ENCODE results near the gene SHANK1. TPM values are rescaled to one million over a fixed set of nuclear protein-coding genes. Genes with fewer than 3 reads are reported as not detected.

The SHANK1 gene
- total RNA-seq, 2 experiments from 2014 or later: 0.03 to 13.1 TPM

- Histone ChIP-seq H4K20me1 (ENCODE audit: insufficient read depth, low read length) (no peaks in the 10 kb centered on the region), H3K9me3 (ENCODE audit: low read length) (no peaks in the 10 kb centered on the region), H3K9me2 (ENCODE audit: insufficient read depth, low read length) (no peaks in the 10 kb centered on the region), H3K4me1 (ENCODE audit: insufficient read depth, low read length, poor library complexity, severe bottlenecking) (peaks cover 14% of the 10 kb centered on the region), H3K79me2 (ENCODE audit: insufficient read depth, low read depth, low read length) (no peaks in the 10 kb centered on the region), H3K27ac (ENCODE audit: low read depth, low read length, poor library complexity, severe bottlenecking) (no peak overlapping the region), H2AFZ (ENCODE audit: low read length) (no peak overlapping the region), H3K4me2 (ENCODE audit: low read length) (no peak overlapping the region), H3K36me3 (ENCODE audit: insufficient read depth, low read length) (no peaks in the 10 kb centered on the region), H3K4me3 (ENCODE audit: low read depth, low read length, poor library complexity, severe bottlenecking) (no peak overlapping the region)
- ChIA-PET POLR2A (no interaction called here), CTCF (ENCODE audit: unreplicated experiment) (no interaction called here)
- TF ChIP-seq EZH2phosphoT487 (IDR thresholded peaks at IDR 0.05; ENCODE audit: borderline replicate concordance, low read depth, low read length) (no peak), CTCF (conservative IDR thresholded peaks at IDR 0.05; ENCODE audit: low read length) (no peak)
- DNase-seq (ENCODE audit: low spot score): no peak
- no TSS peak for BruUV-seq (replicated peaks)
- intact Hi-C loops (cut with micrococcal nuclease; ENCODE audit: unreplicated experiment): no loop called here
Measured at GRCh38 chr19:50644315-50644915, 75.2 kb downstream of the SHANK1 start.

GRCh38 chr19:50640368-50640767 lies 79.2 kb downstream of the SHANK1 start:
- intact Hi-C loops (cut with micrococcal nuclease; ENCODE audit: unreplicated experiment): no loop called here
- H3K79me2 ChIP-seq (ENCODE audit: insufficient read depth, low read depth, low read length): no peaks in the 10 kb centered on the region
- H4K20me1 ChIP-seq (ENCODE audit: insufficient read depth, low read length): no peaks in the 10 kb centered on the region
- H3K9me2 ChIP-seq (ENCODE audit: insufficient read depth, low read length): no peaks in the 10 kb centered on the region
- no peak for DNase-seq (ENCODE audit: low spot score)
- no peaks in the 10 kb centered on the region for H3K4me1 ChIP-seq (ENCODE audit: insufficient read depth, low read length, poor library complexity, severe bottlenecking)
- BruUV-seq (replicated peaks): no TSS peak
- CTCF ChIA-PET (ENCODE audit: unreplicated experiment): no interaction called here
- no peak overlapping the region for H3K27ac ChIP-seq (ENCODE audit: low read depth, low read length, poor library complexity, severe bottlenecking)
- no peaks in the 10 kb centered on the region for H3K36me3 ChIP-seq (ENCODE audit: insufficient read depth, low read length)
- TF ChIP-seq EZH2phosphoT487 (IDR thresholded peaks at IDR 0.05; ENCODE audit: borderline replicate concordance, low read depth, low read length): no peak
- no peak for TF ChIP-seq CTCF (conservative IDR thresholded peaks at IDR 0.05; ENCODE audit: low read length)
- no peak overlapping the region for H2AFZ ChIP-seq (ENCODE audit: low read length)
- no peaks in the 10 kb centered on the region for H3K9me3 ChIP-seq (ENCODE audit: low read length)
- no peak overlapping the region for H3K4me3 ChIP-seq (ENCODE audit: low read depth, low read length, poor library complexity, severe bottlenecking)
- no peak overlapping the region for H3K4me2 ChIP-seq (ENCODE audit: low read length)
- POLR2A ChIA-PET: no interaction called here

DNA sequence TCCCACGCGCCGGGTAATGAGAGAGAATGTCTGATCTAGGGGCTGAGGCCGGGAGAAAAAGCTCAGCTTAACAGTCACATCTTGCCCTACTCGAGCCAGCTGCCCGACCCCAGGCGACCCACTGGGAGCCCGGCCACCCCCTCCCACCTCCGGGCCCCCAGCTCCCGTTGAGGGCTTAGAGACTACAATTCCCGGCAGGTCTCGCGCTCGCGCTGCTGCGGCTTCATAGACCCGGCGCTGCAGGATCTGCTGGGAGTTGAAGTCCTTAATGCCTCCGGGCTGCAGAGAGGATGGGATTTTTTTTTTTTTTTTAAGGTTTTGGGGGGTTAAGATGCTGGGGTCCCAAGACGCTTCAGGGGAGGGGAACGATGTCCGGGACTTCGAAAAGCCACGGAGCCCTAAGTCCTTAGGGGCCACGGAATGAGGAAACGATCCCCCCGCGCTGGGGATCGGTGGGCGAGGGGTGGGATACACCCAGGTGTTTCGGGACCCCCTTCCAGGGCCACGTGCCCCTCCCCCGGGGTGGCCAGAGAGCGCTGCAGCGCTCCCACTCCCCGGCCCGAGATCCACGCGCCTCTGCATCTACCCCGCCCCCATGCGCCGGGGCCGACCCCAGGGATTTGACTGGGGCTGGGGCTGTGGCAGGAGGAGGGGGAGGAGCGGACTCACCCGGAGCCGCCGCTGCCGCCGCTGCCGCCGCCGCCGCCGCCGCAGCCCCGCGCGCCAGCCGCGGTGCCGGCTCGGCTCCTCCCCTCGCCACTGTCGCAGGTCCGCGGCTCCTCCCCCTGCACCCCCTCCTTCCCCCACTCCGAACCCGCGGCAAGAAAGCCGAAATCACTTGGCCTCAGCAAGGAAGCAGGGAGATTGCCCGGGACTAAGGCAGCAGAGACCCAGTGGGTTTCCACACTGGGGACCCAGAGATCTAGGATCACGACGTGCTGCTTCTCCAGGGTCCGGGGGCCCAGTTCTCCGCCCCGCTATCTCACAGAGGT lies 80.2 kb downstream of the SHANK1 start, which contains the start of gene SYT3:
Gene SYT3, minus strand, starts transcription at position 761 of the 992 bp plus-strand sequence. CDS start 2,470 bp downstream, outside the sequence.
- Histone ChIP-seq H2AFZ (ENCODE audit: low read length) (no peak within 1 kb of the TSS), H3K4me2 (ENCODE audit: low read length) (no peak within 1 kb of the TSS), H3K36me3 (ENCODE audit: insufficient read depth, low read length) (no peaks in the 10 kb centered on the region), H3K79me2 (ENCODE audit: insufficient read depth, low read depth, low read length) (no peaks in the 10 kb centered on the region), H4K20me1 (ENCODE audit: insufficient read depth, low read length) (no peaks in the 10 kb centered on the region), H3K9me3 (ENCODE audit: low read length) (no peaks in the 10 kb centered on the region), H3K27ac (ENCODE audit: low read depth, low read length, poor library complexity, severe bottlenecking) (no peak within 1 kb of the TSS), H3K4me3 (ENCODE audit: low read depth, low read length, poor library complexity, severe bottlenecking) (no peak within 1 kb of the TSS), H3K4me1 (ENCODE audit: insufficient read depth, low read length, poor library complexity, severe bottlenecking) (no peaks in the 10 kb centered on the region), H3K9me2 (ENCODE audit: insufficient read depth, low read length) (no peaks in the 10 kb centered on the region)
- no peak for DNase-seq (ENCODE audit: low spot score)
- POLR2A ChIA-PET: no interaction called here
- CTCF ChIA-PET (ENCODE audit: unreplicated experiment): no interaction called here
- TF ChIP-seq CTCF (conservative IDR thresholded peaks at IDR 0.05; ENCODE audit: low read length) (no peak), EZH2phosphoT487 (IDR thresholded peaks at IDR 0.05; ENCODE audit: borderline replicate concordance, low read depth, low read length) (no peak)
- BruUV-seq (replicated peaks): no TSS peak
- intact Hi-C loops (cut with micrococcal nuclease; ENCODE audit: unreplicated experiment): no loop called here

Measured in OCI-LY7 (cell line).